Endothelial cell of umbilical vein (primary cell): Measurements from ENCODE around the gene OLA1. TPM values are rescaled to one million over a fixed set of nuclear protein-coding genes. Genes with fewer than 3 reads are reported as not detected.
A peak's percentile ranks its signal among the peaks of the same experiment; 100 is the strongest.

Experiments used
- Bru-seq: library from RNA; stranded (reverse); fragments of 400-500 nt; gene quantifications from one replicate; lab custom pipeline; 2021; lab: Mats Ljungman, UMichigan
- BruChase-seq, 2 experiments: library from RNA; stranded (reverse); fragments of 400-500 nt; gene quantifications; one replicate each; lab custom pipeline; 2021; lab: Mats Ljungman, UMichigan
- BruUV-seq: library from RNA; stranded (reverse); fragments of 400-500 nt; replicated peaks from 2 replicates; lab custom pipeline; 2021; lab: Mats Ljungman, UMichigan
- CTCF ChIA-PET: fragments of 300-600, 350-600 bp; sonication (Branson Sonifier 250); formaldehyde crosslinking; loops from one replicate; lab custom pipeline; 2021; ENCODE audit warnings: antibody characterized with exemption, inconsistent platforms; lab: Charles Lee
- POLR2A ChIA-PET: fragments of 300-600, 350-600 bp; sonication (Branson Sonifier 250); formaldehyde crosslinking; loops from one replicate; lab custom pipeline; 2021; ENCODE audit warnings: antibody characterized with exemption, inconsistent platforms; lab: Charles Lee
- DNase-seq: peaks from one replicate; pipeline ENCODE4 v3.0.0-alpha.2; 2011; ENCODE audit warnings: low read depth, low spot score
- FAIRE-seq: peaks from 2 replicates; lab custom pipeline; 2011; peaks lifted over from hg19 to GRCh38; lab: Jason Lieb, UNC
- H2AFZ ChIP-seq: 2 replicates; pipeline ENCODE4 v1.6.0; 2012; ENCODE audit warnings: low read depth, low read length, control low read depth, inconsistent platforms
- H3K27ac ChIP-seq: 2 replicates; pipeline ENCODE4 v1.5.1; 2011; ENCODE audit warnings: low read depth, mild to moderate bottlenecking, control low read depth, low read length, moderate library complexity; ENCODE audit not compliant: insufficient read depth
- H3K27me3 ChIP-seq, 2 experiments: 2 replicates each; pipeline versions ENCODE4 v1.6.0 to v1.6.1; 2011; ENCODE audit warnings: low read length in 2 of 2, mixed read lengths in 1 of 2; ENCODE audit not compliant: control insufficient read depth in 2 of 2, insufficient read depth in 2 of 2
- H3K36me3 ChIP-seq, 2 experiments: 2 replicates in 1 of 2; 3 replicates in 1 of 2; pipeline ENCODE4 v1.5.1; 2011; ENCODE audit warnings: low read length in 2 of 2, mild to moderate bottlenecking in 1 of 2, moderate library complexity in 1 of 2; ENCODE audit not compliant: control insufficient read depth in 2 of 2, insufficient read depth in 2 of 2; ENCODE audit errors: extremely low read depth in 1 of 2
- H3K4me1 ChIP-seq: 3 replicates; pipeline ENCODE4 v1.5.1; 2011; ENCODE audit warnings: mild to moderate bottlenecking, low read length; ENCODE audit not compliant: control insufficient read depth, insufficient read depth; ENCODE audit errors: extremely low read depth
- H3K4me2 ChIP-seq: 2 replicates; pipeline ENCODE4 v1.6.1; 2011; ENCODE audit warnings: low read length, control low read depth, mixed read lengths; ENCODE audit not compliant: insufficient read depth
- H3K4me3 ChIP-seq, 3 experiments: fragments of 200-600 bp in 1 of 3; sonication (generic), shearing (Covaris generic) in 1 of 3; replicated peaks in 1 of 3; 2 replicates each; pipeline ENCODE4 v1.5.1; 2011 to 2016; ENCODE audit warnings: control low read depth in 3 of 3, low read length in 3 of 3, mild to moderate bottlenecking in 2 of 3, inconsistent platforms in 1 of 3, low read depth in 1 of 3, moderate library complexity in 1 of 3; ENCODE audit not compliant: insufficient read depth in 1 of 3
- H3K79me2 ChIP-seq: 2 replicates; pipeline ENCODE4 v1.6.0; 2012; ENCODE audit warnings: low read length, inconsistent platforms; ENCODE audit not compliant: control insufficient read depth, insufficient read depth
- H3K9ac ChIP-seq: replicated peaks from 2 replicates; pipeline ENCODE3; 2011; ENCODE audit warnings: low read length, control low read depth; ENCODE audit not compliant: insufficient read depth; ENCODE audit errors: extremely low read depth
- H3K9me1 ChIP-seq: replicated peaks from 3 replicates; pipeline ENCODE4 v1.6.0; 2011; ENCODE audit warnings: mild to moderate bottlenecking, low read length; ENCODE audit not compliant: control insufficient read depth, insufficient read depth; ENCODE audit errors: extremely low read depth
- H3K9me3 ChIP-seq: replicated peaks from 2 replicates; pipeline ENCODE4 v1.5.1; 2012; ENCODE audit warnings: low read length, inconsistent platforms; ENCODE audit not compliant: control insufficient read depth, insufficient read depth
- H4K20me1 ChIP-seq: replicated peaks from 2 replicates; pipeline ENCODE3; 2011; ENCODE audit warnings: mild to moderate bottlenecking, low read length; ENCODE audit not compliant: control insufficient read depth, insufficient read depth; ENCODE audit errors: extremely low read depth
- FOS ChIP-seq: IDR thresholded peaks from 2 replicates; pipeline ENCODE4 v1.6.1; 2011; ENCODE audit warnings: mild to moderate bottlenecking, low read length, moderate library complexity, borderline replicate concordance; ENCODE audit not compliant: insufficient read depth
- MAX ChIP-seq: IDR thresholded peaks from 2 replicates; pipeline ENCODE4 v1.6.1; 2011; ENCODE audit not compliant: insufficient read depth, insufficient read length
- POLR2A ChIP-seq: IDR thresholded peaks from 2 replicates; pipeline ENCODE4 v1.6.1; 2012; ENCODE audit warnings: low read depth, mild to moderate bottlenecking, control low read depth, low read length
- POLR2AphosphoS5 ChIP-seq: IDR thresholded peaks from 2 replicates; pipeline ENCODE4 v1.6.1; 2012; ENCODE audit warnings: low read depth, mild to moderate bottlenecking, control low read depth, low read length, moderate library complexity; ENCODE audit not compliant: insufficient read depth
- dilution Hi-C: fragments of 300-500 bp; cut with MboI; formaldehyde crosslinking; loops from one replicate; pipeline ENCODE4 v1.15.0; 2019; ENCODE audit warnings: low sequenced_read_pairs; ENCODE audit not compliant: extremely low pct_ligation_motif_present
- intact Hi-C: fragments of 100-400 bp; cut with micrococcal nuclease; formaldehyde crosslinking; loops from one replicate; pipeline ENCODE4 v1.10.0; 2022
- long read RNA-seq: library from polyadenylated mRNA; stranded (forward); transcript quantifications from one replicate; pipeline ENCODE4 v2.0.0, GENCODE V29; 2021
- polyA minus RNA-seq, 3 experiments: library from RNA; depleted of rRNA, polyadenylated mRNA; stranded (reverse); fragments of >200 nt; gene quantifications; 1 replicate in 1 of 3; 2 replicates in 2 of 3; pipeline ENCODE4 v1.2.3, GENCODE V29; 2011
- polyA plus RNA-seq, 4 experiments: library from polyadenylated mRNA; depleted of rRNA in 3 of 4; stranded (reverse) in 3 of 4; unstranded in 1 of 4; fragments of >200 nt; gene quantifications; 2 replicates each; pipeline versions ENCODE4 v1.2.1 to v1.2.3, GENCODE V29; 2011 to 2012; ENCODE audit warnings: missing spikeins in 1 of 4
- total RNA-seq: library from RNA; stranded (reverse); gene quantifications from 2 replicates; pipeline ENCODE4 v1.2.3, GENCODE V29; 2021

OLA1 gene
- total RNA-seq = 93.9 and 99.6 TPM in 2 replicates
- 19.6 and 30.6 TPM in 2 replicates for polyA plus RNA-seq
- polyA plus RNA-seq (2011; cell fraction: cytosol; rRNA removed) = 66.3 and 68.1 TPM in 2 replicates
- polyA plus RNA-seq (2011; cell fraction: nucleus; rRNA removed) = 30.3 and 44.2 TPM in 2 replicates
- polyA plus RNA-seq (2012) = 146 and 188 TPM in 2 replicates
- polyA minus RNA-seq = 32.2 and 41.6 TPM in 2 replicates
- polyA minus RNA-seq (2011; cell fraction: cytosol; rRNA and poly(A)+ RNA removed) = 27.1 TPM
- 43.0 and 49.9 TPM in 2 replicates for polyA minus RNA-seq (2011; cell fraction: nucleus; rRNA and poly(A)+ RNA removed)
- Bru-seq, nascent RNA = percentile 91 among the genes with signal in this experiment
- BruChase-seq, experiment 1, labeled RNA remaining after a 6-hour chase = percentile 72 among the genes with signal in this experiment
- BruChase-seq, experiment 2, labeled RNA remaining after a 2-hour chase = percentile 79 among the genes with signal in this experiment
- long read RNA-seq, full-length matches to known transcripts = 176 of 203 reads
- long read RNA-seq, partial matches to known transcripts = 13 of 203 reads
- long read RNA-seq, other reads (novel, unspliced or antisense) = 14 of 203 reads

DNA sequence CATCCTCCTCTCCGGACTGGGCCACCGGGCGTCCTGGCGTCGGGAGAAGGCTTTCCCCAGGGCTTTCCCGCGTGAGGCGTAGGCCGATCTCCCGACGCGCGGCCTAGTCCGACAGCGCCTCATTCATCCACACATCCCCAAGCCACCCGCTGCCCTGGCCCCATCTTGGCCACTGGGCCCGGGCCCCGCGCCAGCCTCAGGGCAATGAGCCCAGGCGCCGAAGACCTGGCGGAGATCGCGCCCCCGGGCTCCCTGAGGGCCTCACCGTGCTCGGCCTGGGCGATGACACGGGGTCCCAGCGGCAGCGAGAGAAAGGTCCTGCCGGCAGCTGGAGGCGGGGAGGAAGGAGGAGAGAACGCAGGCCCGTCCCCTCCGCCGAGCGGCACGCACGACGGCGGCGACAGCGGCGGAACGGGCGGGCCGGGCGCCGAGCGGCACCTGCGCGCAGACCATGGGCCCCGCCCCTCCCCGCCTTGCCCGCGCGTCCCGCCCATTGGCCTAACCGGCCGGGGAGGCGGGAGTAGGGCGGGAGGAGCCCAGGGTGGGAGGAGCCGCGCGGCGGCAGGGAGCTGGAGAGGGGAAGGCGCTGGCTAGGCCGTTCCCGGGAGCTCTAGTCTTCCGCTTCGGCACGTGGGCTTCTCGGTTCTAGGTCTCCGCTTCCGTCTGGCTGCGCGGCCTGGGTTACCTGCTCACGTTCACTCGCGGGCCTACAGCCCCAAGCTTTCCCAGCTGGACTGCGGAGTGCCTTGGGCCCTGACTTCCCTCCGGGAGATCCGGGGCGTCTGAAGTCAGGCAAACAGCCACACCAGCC is at the start of gene OLA1:
Gene OLA1 (minus strand): TSS at position 346 of the 811 bp plus-strand sequence. CDS start 1,717 bp downstream, outside the sequence.
- CTCF ChIA-PET = interaction anchor here (0.6 to 1.7 kb wide), 4 partner anchors 8 to 103 kb away, joined by 3 to 6 read pairs (median 4); no protein-coding TSS in a partner anchor
- FAIRE-seq (peak; percentile 76), DNase-seq (peak; percentile 94)
- Histone ChIP-seq H3K9me1 (no peaks in the 10 kb centered on the region), H3K27me3 (no peaks in the 10 kb centered on the region), H3K36me3 (peaks cover 0 to 7% of the 10 kb centered on the region in 2 experiments), H3K4me1 (peaks cover 21% of the 10 kb centered on the region), H3K9me3 (no peaks in the 10 kb centered on the region), H3K79me2 (peaks cover 45% of the 10 kb centered on the region), H3K4me3 (peak within 1 kb of the TSS; percentile 38 to 88 (median 77)), H3K4me2 (peak within 1 kb of the TSS; percentile 87), H3K9ac (peak within 1 kb of the TSS; percentile 75), H3K27ac (peak within 1 kb of the TSS; percentile 70), H2AFZ (peak within 1 kb of the TSS; percentile 81), H4K20me1 (no peaks in the 10 kb centered on the region)
- dilution Hi-C loops = no loop called here
- BruUV-seq = no TSS peak
- peak; percentile 90 for TF ChIP-seq POLR2A
- TF ChIP-seq MAX = peak; percentile 78
- TF ChIP-seq POLR2AphosphoS5 = peak; percentile 91
- TF ChIP-seq FOS = no peak
- intact Hi-C loops = loop anchor here (1.0 to 5.0 kb wide), 3 partner anchors 89 to 283 kb away; partner anchors contain the start of gene SP3
- POLR2A ChIA-PET = interaction anchor here (0.5 to 1.2 kb wide), 6 partner anchors 8 to 364 kb away, joined by 3 to 4 read pairs (median 3); no protein-coding TSS in a partner anchor
